Suppressor macrophage treated with lipopolysaccharide for 4 hours (primary cell): Measurements from ENCODE around the gene CYP27B1.
"Not testable (repeated sequence)": the region's sequence is repeated elsewhere in the genome, so short reads cannot be mapped to it uniquely, and the experiment has no call there.

Experiments used
- DNase-seq: peaks from one replicate; pipeline ENCODE4 v3.0.0-alpha.2; 2020

Gene CYP27B1

DNA sequence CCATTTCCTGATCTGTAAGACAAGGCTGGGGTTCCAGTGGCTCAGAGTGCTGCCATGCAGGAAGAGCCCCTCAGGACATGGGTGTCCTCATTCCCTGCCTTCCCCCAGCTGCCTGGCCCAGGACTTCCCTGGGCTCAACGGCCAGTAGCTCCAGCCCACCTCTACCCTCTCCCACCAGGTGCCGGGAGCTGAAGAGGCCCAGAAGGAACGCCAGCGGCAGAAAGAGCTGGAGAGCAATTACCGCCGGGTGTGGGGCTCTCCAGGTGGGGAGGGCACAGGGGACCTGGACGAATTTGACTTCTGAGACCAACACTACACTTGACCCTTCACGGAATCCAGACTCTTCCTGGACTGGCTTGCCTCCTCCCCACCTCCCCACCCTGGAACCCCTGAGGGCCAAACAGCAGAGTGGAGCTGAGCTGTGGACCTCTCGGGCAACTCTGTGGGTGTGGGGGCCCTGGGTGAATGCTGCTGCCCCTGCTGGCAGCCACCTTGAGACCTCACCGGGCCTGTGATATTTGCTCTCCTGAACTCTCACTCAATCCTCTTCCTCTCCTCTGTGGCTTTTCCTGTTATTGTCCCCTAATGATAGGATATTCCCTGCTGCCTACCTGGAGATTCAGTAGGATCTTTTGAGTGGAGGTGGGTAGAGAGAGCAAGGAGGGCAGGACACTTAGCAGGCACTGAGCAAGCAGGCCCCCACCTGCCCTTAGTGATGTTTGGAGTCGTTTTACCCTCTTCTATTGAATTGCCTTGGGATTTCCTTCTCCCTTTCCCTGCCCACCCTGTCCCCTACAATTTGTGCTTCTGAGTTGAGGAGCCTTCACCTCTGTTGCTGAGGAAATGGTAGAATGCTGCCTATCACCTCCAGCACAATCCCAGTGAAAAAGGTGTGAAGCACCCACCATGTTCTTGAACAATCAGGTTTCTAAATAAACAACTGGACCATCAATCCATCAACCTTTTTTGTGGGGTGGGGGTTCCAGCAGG lies 46.0 kb downstream of the CYP27B1 start:
- no peak for DNase-seq

DNA sequence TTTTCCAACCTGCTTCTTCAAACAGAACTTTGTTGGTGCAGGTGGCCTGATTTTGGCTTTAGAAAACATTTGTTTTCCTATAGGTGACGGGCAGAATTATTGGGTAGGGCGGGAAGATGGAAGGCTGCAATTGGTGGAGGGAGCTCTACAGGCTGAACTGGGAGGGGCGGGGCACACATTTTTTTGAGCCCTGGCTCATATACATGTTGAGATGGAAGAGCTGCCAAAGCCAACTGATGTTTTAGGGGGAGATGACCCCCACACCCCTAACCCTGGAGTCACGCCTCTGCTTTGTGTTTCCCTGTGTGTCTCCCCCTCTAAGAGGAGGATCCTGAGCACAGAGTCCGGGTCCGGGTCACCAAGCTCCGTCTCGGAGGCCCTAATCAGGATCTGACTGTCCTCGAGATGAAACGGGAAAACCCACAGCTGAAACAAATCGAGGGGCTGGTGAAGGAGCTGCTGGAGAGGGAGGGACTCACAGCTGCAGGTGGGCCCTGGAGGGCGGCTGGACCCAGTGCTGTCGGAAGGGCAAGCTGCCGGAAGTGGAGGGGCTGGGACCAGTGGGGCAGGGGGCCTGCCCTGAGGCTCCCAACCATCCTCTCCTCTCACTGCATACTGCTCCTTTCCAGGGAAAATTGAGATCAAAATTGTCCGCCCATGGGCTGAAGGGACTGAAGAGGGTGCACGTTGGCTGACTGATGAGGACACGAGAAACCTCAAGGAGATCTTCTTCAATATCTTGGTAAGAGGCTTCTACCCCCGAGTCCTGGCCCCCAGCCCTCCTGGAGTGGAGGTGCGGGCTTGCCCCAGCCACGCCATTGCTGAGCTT lies 46.9 kb downstream of the CYP27B1 start:
- no peak for DNase-seq

DNA sequence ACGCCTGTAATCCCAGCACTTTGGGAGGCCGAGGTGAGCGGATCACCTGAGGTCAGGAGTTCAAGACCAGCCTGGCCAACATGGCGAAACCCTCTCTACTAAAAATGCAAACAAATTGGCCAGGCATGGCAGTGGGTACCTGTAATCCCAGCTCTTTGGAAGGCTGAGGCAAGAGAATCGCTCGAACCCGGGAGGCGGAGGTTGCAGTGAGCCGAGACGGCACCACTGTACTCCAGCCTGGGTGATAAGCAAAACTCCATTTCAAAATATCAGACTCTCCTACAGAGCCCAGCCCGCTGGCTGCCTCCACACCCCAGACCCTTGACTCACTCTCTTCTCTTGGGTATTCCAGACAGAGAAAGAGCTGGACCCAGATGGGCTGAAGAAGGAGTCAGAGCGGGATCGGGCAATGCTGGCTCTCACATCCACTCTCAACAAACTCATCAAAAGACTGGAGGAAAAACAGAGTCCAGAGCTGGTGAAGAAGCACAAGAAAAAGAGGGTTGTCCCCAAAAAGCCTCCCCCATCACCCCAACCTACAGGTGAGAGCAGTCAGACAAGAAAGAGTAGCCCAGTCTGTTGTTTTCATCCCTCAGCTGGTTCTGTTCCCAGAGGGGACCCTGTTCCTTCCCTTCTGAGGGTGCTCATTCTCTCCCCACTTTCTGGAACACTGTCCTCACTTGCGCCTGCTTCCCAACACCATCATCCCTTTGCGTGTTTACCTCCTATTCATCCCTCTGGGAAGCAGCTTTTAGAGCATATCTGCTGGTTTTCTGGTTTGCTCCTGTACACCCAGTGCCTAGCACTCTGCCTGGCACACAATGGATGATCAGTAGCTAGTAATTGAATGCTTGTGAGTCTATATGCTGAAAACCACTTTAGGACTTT lies 48.0 kb downstream of the CYP27B1 start:
- DNase-seq, result no peak

DNA sequence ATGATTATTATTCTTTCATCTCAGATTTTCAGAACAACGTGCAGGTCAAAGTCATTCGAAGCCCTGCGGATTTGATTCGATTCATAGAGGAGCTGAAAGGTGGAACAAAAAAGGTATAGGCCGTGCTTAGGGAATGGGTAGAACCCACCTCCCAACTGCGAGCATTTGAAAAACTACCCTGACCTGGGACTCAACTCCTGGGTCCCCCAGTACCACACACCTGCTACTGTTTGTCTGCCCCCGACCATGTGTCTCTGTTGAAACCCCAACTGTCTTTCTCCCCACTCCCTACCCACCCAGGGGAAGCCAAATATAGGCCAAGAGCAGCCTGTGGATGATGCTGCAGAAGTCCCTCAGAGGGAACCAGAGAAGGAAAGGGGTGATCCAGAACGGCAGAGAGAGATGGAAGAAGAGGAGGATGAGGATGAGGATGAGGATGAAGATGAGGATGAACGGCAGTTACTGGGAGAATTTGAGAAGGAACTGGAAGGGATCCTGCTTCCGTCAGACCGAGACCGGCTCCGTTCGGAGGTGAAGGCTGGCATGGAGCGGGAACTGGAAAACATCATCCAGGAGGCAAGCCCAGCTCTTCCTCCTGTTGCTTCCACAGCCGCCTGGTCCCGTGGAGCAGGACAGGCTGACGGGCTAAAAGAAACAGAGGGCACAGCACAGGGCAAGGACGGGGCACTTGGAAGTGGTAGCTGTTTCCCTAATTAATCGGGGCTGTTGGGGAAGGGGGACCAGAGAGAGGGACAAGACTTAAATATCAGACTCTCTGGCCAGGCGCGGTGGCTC lies 48.8 kb downstream of the CYP27B1 start:
- no peak for DNase-seq

DNA sequence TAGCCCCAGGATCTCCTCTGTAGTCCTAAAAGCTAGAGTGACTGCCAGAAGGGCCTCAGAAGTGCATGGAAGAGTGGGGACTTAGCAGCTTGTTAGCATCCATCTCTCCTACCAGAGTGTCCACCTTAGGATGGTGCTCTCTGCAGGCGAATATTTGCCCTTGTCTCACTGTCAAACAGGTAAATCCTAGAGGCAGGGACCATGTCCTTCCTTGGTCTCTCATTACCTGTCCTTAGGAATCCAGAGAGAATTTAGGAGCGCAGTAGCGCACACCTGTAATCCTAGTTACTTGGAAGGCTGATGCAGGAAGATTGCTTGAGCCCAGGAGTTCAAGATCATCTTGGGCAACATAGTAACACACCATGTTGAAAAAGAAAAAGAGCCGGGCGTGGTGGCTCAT lies 49.7 kb downstream of the CYP27B1 start:
- DNase-seq, result no peak

DNA sequence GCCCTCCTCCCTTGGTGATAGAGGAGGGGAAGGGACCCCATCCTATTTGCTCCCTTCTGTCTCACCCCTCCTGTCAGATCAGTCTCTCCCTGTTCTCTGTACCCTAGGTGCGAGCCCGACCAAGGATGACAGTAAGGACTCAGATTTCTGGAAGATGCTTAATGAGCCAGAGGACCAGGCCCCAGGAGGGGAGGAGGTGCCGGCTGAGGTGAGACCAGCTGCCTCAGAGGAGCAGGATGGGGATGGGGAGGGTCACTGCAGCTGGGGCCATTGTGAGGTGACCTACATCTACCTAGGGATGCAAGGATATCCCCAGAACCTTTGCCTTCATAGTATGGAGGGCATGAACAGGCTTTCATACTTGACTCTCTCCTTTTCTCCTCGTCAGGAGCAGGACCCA lies 50.6 kb downstream of the CYP27B1 start:
- DNase-seq, result no peak

DNA sequence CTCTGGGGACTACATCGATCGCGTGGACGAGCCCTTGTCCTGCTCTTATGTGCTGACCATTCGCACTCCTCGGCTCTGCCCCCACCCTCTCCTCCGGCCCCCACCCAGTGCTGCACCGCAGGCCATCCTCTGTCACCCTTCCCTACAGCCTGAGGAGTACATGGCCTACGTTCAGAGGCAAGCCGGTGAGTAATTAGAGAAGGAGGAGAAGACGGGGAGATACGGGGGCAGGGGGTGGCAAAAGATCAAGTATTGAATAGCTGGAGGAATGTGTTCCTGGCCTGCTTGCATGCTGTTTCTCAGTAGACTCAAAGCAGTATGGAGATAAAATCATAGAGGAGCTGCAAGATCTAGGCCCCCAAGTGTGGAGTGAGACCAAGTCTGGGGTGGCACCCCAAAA lies 51.1 kb downstream of the CYP27B1 start:
- DNase-seq, result no peak

DNA sequence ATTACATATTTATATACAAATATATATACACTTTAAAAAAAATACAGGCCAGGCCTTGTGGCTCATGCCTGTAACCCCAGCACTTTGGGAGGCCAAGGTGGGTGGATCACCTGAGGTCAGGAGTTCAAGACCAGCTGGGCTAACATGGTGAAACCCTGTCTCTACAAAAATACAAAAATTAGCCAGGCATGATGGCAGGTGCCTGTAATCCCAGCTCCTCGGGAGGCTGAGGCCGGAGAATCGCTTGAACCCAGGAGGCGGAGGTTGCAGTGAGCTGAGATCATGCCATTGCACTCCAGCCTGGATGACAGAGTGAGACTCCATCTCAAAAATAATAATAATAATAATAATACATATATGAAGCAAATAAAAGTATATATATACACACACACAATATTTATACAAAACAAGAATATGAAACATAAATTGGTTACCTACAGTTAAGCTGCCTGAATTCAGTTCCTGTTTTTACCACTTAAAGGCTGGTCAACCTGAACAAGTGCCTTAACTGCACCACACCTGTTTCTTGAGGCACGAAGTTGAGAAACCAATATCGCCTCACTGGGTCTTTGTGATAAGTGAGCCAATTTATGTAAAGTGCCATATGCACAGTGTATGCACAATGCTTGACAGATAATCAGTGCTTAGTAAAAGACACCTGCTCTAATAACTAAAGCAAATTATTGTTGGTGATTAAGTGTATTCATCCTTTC lies 51.7 kb downstream of the CYP27B1 start:
- DNase-seq, result not testable (repeated sequence)

DNA sequence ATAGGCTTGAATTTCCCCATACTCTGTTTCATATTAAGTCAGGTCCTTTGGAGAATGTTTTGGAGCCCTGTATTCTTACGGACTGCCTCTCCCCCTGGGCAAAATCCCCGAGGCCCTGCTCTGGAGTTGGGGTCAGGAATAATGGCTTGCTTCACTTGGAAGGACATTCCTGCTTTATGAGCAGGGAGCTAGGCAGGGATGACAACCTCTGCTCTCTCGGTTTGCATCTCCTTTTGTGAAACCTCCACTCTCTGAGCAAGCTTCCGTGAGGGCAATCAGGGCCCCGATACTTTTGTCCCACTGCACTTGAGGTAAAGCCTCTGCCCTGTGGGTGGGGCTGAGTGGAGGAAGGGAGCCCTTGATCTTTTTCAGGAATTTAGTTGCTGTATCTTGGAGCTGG lies 53.7 kb downstream of the CYP27B1 start:
- DNase-seq, result no peak

DNA sequence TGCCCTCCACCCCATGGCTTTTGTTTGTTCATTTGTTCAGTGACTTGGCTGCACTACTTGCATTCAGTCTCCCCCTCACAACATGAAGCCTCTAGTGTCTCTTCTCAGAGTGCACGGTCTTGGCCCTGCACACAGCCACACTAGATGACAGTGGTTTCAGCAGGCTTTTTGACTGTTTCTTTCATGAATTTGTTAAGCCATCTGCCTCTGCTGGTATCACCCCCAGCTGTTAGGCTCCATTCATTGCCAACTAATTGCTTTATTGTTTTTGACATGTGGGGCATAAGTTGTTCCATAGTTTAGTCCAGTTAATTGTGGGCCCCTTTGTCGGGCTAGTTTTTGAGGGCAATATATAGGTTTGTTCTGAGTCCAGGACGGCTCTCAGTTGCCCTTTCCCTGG lies 54.2 kb downstream of the CYP27B1 start:
- DNase-seq, result no peak
